GM21360 (cell line): ENCODE measurements around the gene PRMT9.

Experiments used
- ATAC-seq: cut with Tn5 transposase; IDR thresholded peaks from one replicate; pipeline ENCODE4 v1.9.1; 2021; ENCODE audit warnings: mild to moderate bottlenecking, moderate library complexity; ENCODE audit not compliant: unreplicated experiment

PRMT9 gene

DNA sequence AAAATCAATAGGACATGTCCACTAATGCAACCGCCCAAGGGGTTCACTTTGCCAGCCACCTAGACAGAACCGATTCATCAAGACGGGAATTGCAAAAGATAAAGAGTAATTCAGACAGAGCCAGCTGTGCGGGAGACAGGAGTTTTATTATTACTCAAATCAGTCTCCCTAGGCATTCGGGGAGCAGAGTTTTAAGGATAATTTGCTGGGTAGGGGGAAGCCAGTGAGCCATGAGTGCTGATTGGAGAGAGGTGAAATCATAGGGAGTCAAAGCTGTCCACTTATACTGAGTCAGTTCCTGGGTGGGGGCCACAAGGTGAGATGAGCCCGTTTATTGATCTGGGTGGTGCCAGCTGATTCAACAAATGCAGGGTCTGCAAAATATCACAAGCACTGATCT lies 58.2 kb downstream of the PRMT9 start:
- no peak for ATAC-seq

DNA sequence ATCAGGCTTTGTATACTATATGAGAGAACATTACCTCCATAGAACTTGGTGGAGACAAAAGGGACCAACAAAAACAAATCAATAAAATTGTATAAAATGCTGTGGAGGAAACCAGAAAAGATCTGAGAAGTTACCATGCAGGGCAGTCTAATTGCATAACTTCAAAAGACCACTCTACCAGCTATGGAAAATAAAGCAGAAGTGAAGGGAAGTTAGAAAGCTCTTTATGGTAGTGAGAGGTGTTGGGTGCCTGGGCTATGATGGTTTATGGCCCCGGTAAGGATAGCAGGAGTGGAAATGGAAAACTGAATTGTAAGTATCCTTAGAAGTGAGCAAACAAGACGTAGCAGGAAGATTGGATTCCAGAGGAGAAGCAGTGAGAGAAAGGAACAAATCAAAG lies 63.6 kb downstream of the PRMT9 start:
- ATAC-seq: no peak

DNA sequence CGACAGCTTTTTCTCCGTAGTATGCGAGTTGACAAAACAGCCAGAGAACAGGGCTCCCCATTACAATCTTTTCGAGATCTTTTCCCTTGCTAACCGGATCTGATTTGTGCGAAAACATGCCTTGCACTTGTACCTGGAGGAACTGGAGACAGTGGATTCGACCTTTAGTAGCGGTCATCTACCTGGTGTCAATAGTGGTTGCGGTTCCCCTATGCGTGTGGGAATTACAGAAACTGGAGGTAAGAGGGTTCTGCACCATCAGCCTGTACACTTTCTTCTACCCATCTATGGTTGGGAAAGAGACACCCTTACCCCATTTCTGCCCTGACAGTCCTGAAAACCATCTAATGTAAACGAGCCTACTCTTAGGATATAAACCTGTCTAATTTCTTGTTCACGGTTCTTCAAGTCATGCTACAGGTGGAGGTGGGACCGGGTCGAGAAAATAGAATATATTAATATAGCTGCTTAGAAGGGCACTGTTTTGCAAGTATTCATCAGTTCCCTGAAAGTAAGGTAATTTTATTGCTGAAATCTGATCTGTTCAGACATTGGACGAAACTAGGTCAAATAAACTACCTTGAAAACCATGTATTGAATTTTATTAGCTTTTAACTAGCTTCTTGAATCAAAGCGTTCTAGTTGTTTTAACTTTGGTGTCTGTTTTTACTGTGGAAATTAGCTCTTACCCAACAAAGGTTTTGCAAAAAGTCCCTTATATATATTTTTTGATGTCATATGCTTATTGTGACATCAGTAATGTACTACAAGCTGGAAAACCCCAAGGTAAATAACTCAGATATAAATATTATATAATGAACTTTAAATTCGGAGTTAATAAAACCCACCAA lies 65.9 kb downstream of the PRMT9 start:
- ATAC-seq: peak; percentile 10

DNA sequence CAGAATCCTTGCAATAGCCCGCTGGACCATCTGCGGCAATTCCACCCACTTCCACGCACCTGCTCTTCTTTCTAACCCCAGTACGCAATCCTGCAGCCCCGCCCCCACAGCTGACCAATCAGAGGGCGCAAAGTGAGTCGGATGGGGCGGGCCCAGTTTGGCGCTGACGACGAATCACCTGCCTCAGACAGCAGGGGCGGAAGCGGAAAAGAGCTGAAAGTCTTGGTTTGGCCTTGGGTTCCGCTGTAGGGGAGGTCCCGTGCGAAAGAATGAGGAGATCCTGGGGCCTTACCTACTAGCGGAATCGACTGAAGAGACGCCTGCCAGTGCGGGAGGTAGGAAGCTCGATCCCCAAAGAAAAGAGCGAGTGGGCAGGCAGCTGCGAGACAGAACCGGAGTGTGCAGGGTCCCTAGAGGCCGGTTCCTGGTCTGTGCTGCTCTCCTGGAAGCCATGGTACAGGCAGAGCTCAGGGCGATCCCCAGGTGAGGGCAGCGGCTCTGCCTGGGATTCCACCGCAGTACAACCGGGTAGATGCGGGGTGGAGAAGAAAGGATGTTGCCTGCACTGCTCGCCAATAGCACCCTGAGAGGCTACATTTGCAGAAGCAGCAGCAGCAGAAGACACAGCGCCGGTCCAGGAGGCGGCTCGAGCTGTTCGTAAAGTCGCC lies 66.7 kb downstream of the PRMT9 start, which contains the start of gene TMEM184C:
TSS of gene TMEM184C (plus strand) at position 225 of the 668 bp plus-strand sequence. CDS start 560 bp downstream, outside the sequence.
- peak; percentile 100 for ATAC-seq

- peak; percentile 8 for ATAC-seq
Observed at GRCh38 chr4:147616849-147617172, 67.2 kb downstream of the PRMT9 start.

GRCh38 chr4:147610686-147611085 lies 73.3 kb downstream of the PRMT9 start:
- ATAC-seq: no peak

DNA sequence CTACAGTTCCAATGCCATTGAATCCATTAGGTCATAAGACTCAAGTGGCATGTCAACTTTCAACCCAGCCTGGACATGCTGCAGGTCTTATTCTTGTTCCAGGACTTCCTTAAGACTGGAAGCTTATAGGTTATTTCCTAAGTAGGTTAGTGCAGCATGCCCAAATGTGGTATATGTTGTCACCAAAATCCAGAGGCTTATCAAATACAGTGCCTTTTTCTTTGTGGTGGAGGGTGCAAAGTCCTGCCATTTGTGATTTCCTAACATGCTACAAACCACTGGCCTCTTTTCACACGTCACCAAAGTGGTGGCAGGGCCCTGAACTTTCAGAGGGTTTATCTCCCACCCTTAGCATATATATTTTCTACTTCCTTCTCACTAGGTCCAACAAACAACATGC lies 76.5 kb downstream of the PRMT9 start:
- no peak for ATAC-seq

DNA sequence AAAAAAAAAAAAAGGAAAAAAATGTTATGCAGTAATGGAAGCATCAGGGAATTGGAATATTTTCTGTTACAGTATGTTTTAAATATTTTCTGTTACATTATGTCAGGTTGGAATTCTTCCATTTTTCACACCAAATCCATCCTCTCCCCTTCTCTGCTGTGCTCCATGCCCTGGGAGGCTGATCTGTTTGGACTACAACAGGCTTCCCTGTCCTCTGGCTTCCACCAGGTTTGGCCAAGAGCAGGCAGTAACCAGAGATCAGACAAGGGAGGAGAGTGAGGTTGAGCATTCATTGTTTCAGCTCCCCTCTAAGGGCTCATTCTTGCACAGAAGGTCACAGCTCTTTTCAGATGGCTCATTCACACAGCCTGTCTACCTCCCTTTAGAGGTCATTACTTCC lies 78.5 kb downstream of the PRMT9 start:
- ATAC-seq: no peak

- ATAC-seq: no peak
Observed at GRCh38 chr4:147599769-147600168, 84.2 kb downstream of the PRMT9 start.

GRCh38 chr4:147599206-147599605 lies 84.8 kb downstream of the PRMT9 start:
- no peak for ATAC-seq

DNA sequence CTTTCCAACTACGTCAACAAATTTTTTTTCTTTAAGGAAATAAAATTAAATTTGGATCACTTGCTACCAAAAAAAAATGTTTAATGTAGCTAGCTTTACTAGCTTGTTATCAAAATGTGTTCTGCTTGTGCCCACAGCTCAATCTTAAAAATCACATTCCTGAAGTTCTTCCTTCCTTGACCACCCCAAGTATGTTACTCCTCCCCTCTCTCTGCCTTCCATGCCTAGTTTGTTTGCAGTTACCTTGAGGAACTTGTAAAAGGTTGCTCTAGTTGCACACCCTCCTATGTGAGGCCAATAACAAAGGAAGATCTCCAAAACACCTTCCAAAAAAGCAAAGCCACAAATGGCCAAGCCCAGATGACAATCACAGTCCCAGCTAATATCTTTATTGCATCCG lies 86.4 kb downstream of the PRMT9 start:
- no peak for ATAC-seq

- ATAC-seq: no peak
Observed at GRCh38 chr4:147596981-147597380, 87.0 kb downstream of the PRMT9 start.

DNA sequence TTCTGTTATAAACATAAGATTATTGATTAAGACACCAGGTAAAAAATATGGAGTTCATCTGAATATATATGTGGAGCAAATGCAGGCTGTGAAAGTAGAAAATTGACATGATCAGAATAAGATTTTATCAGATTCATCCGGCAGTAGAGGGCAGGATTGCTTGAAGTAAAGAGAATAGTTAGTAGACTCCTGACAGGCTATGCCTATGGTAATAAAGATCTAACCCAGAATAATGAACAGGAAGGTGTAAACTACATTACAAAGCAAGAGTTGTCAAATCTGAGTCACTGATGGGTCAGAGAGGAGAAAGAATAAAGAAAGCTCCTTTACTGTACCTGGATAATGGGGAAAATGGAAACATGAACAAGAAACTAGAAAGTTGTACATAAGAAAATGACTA lies 87.6 kb downstream of the PRMT9 start:
- ATAC-seq: peak; percentile 50

- no peak for ATAC-seq
Observed at GRCh38 chr4:147594578-147594977, 89.4 kb downstream of the PRMT9 start.

DNA sequence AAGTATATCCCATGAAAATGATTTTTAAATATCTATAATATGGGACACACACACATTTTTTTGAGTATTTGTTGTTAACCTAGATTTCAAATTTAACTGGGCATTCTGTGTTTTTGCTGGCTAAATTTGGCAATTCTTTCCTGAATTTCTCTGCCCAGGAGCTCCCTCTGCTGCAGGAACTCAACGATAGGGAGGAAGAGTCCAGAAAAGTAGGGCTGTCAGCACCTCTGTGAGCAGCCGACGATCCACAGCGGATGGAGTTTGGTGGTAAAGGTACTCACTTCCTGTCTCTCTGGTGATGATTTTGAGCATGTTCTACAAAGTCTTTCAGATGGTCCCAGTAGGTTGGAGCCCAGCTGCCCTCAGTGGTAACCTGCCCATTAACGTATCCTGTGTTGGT lies 89.9 kb downstream of the PRMT9 start:
- no peak for ATAC-seq

GRCh38 chr4:147591106-147591505 lies 92.9 kb downstream of the PRMT9 start:
- no peak for ATAC-seq

GRCh38 chr4:147590249-147590920 lies 93.6 kb downstream of the PRMT9 start:
- peak; percentile 44 for ATAC-seq

- ATAC-seq: no peak
Observed at GRCh38 chr4:147589586-147589985, 94.4 kb downstream of the PRMT9 start.
